DND-41 (cell line): Measurements from ENCODE around the gene TTLL11.

ENCODE experiments used
- ATAC-seq: fragments of 200-7000 bp; cut with Tn5 transposase; 3 replicates; pipeline ENCODE4 v1.9.1; 2021; ENCODE audit warnings: low read depth; ENCODE audit not compliant: insufficient read depth
- DNase-seq: peaks from one replicate; pipeline ENCODE4 v3.0.0-alpha.2; 2020
- H2AFZ ChIP-seq: 2 replicates; pipeline ENCODE4 v1.6.0; 2012; ENCODE audit warnings: low read depth, low read length
- H3K27ac ChIP-seq: 2 replicates; pipeline ENCODE4 v1.5.1; 2012; ENCODE audit warnings: low read length, inconsistent platforms
- H3K27me3 ChIP-seq: fragments of 200-600 bp; sonication (generic); 2 replicates; pipeline ENCODE4 v1.6.0; 2012; ENCODE audit warnings: low read length, mild to moderate bottlenecking, inconsistent platforms; ENCODE audit not compliant: insufficient read depth, poor library complexity
- H3K36me3 ChIP-seq: 2 replicates; pipeline ENCODE4 v1.5.1; 2012; ENCODE audit warnings: low read length, inconsistent platforms; ENCODE audit not compliant: insufficient read depth
- H3K4me1 ChIP-seq: 2 replicates; pipeline ENCODE4 v1.5.1; 2012; ENCODE audit warnings: mild to moderate bottlenecking, low read length; ENCODE audit not compliant: insufficient read depth
- H3K4me2 ChIP-seq: 2 replicates; pipeline ENCODE4 v1.6.0; 2012; ENCODE audit warnings: mild to moderate bottlenecking, moderate library complexity, low read length, inconsistent platforms; ENCODE audit not compliant: insufficient read depth
- H3K4me3 ChIP-seq, 2 experiments: fragments of 200-600 bp in 1 of 2; shearing (Covaris generic) in 1 of 2; 2 replicates each; pipeline ENCODE4 v1.5.1; 2012 to 2016; ENCODE audit warnings: inconsistent platforms in 2 of 2, low read length in 2 of 2, mild to moderate bottlenecking in 2 of 2, low read depth in 1 of 2, moderate library complexity in 1 of 2
- H3K79me2 ChIP-seq: 2 replicates; pipeline ENCODE4 v1.6.0; 2012; ENCODE audit warnings: low read length, inconsistent platforms; ENCODE audit not compliant: insufficient read depth
- H3K9ac ChIP-seq: 2 replicates; pipeline ENCODE4 v1.6.0; 2012; ENCODE audit warnings: low read depth, mild to moderate bottlenecking, inconsistent platforms, low read length, moderate library complexity
- H3K9me3 ChIP-seq: 2 replicates; pipeline ENCODE4 v1.5.1; 2012; ENCODE audit warnings: low read length, moderate library complexity, mild to moderate bottlenecking, inconsistent platforms; ENCODE audit not compliant: insufficient read depth, severe bottlenecking
- H4K20me1 ChIP-seq: 2 replicates; pipeline ENCODE4 v1.6.0; 2012; ENCODE audit warnings: low read length; ENCODE audit not compliant: insufficient read depth
- CTCF ChIP-seq: IDR thresholded peaks from 2 replicates; pipeline ENCODE4 v1.5.1; 2012; ENCODE audit warnings: borderline replicate concordance, low read length, moderate library complexity, mild to moderate bottlenecking; ENCODE audit not compliant: poor library complexity, severe bottlenecking; ENCODE audit errors: extremely low read depth
- EZH2 ChIP-seq: IDR thresholded peaks from 3 replicates; pipeline ENCODE4 v1.6.1; 2012; ENCODE audit warnings: borderline replicate concordance, low read depth, mild to moderate bottlenecking, moderate library complexity, low read length, inconsistent platforms; ENCODE audit not compliant: severe bottlenecking

The TTLL11 gene

DNA sequence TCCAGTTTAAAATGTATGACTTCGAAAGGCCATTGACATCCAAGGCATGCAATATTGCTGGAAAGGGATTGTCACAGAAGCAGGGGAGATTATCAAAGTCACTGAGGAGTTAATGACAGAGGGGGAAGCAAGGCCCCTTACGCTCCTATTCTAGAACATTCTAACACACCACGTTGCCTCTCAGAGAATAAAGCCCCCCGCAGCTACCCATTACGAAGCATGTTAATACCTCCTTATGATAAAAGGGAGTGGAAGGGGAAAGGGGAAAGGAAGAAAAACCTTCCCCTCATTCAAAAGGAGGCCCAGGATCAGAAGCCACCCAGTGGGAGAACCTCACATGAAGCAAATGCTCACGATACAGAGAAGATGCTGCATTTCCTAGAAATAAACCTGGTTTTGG lies 228.0 kb downstream of the TTLL11 start:
- ATAC-seq (no peak), DNase-seq (no peak)
- no peaks in the 10 kb centered on the region for H3K79me2 ChIP-seq
- H3K4me3 ChIP-seq = no peak overlapping the region
- no peak overlapping the region for H3K4me2 ChIP-seq
- TF ChIP-seq CTCF (no peak), EZH2 (no peak)
- H3K9ac ChIP-seq = no peak overlapping the region
- peaks cover 3% of the 10 kb centered on the region for H3K27me3 ChIP-seq
- H3K36me3 ChIP-seq = no peaks in the 10 kb centered on the region
- no peaks in the 10 kb centered on the region for H3K9me3 ChIP-seq
- no peak overlapping the region for H2AFZ ChIP-seq
- H4K20me1 ChIP-seq = no peaks in the 10 kb centered on the region
- H3K4me1 ChIP-seq = no peaks in the 10 kb centered on the region
- H3K27ac ChIP-seq = no peak overlapping the region

DNA sequence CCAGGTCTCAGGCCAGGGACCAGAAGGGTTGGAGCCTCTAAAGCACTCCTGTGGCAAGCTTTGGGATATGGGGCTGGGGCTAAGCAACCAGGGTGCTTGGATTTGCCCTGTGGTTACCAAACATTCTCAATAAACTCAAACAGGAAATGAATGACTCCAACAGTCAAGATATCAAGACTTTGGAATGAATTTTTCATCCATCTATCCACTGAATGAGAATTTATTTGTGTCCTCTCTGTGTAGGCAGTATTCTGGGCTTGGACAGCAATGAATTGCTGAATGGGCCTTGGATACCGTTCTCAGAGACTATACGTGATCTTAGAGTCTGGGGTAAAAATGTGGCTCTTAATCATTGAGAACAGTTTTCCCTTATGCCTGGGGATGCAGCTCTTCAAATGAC lies 229.2 kb downstream of the TTLL11 start:
- Histone ChIP-seq H3K79me2 (no peaks in the 10 kb centered on the region), H3K4me1 (no peaks in the 10 kb centered on the region), H3K4me2 (no peak overlapping the region), H3K27ac (no peak overlapping the region), H3K9ac (no peak overlapping the region), H3K27me3 (peaks cover 3% of the 10 kb centered on the region), H2AFZ (no peak overlapping the region), H3K9me3 (no peaks in the 10 kb centered on the region), H3K36me3 (no peaks in the 10 kb centered on the region), H3K4me3 (no peak overlapping the region), H4K20me1 (no peaks in the 10 kb centered on the region)
- TF ChIP-seq EZH2 (no peak), CTCF (no peak)
- DNase-seq (no peak), ATAC-seq (no peak)

GRCh38 chr9:121862371-121863332 lies 230.5 kb downstream of the TTLL11 start:
- H4K20me1 ChIP-seq = no peaks in the 10 kb centered on the region
- H3K9ac ChIP-seq = no peak overlapping the region
- H3K79me2 ChIP-seq = no peaks in the 10 kb centered on the region
- no peaks in the 10 kb centered on the region for H3K9me3 ChIP-seq
- H2AFZ ChIP-seq = no peak overlapping the region
- no peak for TF ChIP-seq EZH2
- no peak for TF ChIP-seq CTCF
- H3K36me3 ChIP-seq = no peaks in the 10 kb centered on the region
- no peak for ATAC-seq
- H3K27me3 ChIP-seq = peaks cover 2% of the 10 kb centered on the region
- H3K4me1 ChIP-seq = no peaks in the 10 kb centered on the region
- no peak overlapping the region for H3K27ac ChIP-seq
- H3K4me2 ChIP-seq = no peak overlapping the region
- no peak for DNase-seq
- no peak overlapping the region for H3K4me3 ChIP-seq
